ENCODE results near the gene PPP2R5C. TPM values are rescaled to one million over a fixed set of nuclear protein-coding genes. Genes with fewer than 3 reads are reported as not detected.

The PPP2R5C gene
- total and polyA plus RNA-seq, 12 donors = 66.8 to 257 (median 222) TPM

- ATAC-seq = no peak
- Histone ChIP-seq H3K4me1 (peaks cover 19 to 80% (median 69%) of the 10 kb centered on the region in 9 donors), H3K27ac (peak overlapping the region in 1 of 10 donors; percentile 3), H3K4me3 (no peak overlapping the region), H3K9me3 (no peaks in the 10 kb centered on the region), H3K36me3 (peaks cover 0 to 7% (median 0%) of the 10 kb centered on the region in 9 donors), H3K27me3 (no peaks in the 10 kb centered on the region)
- DNase-seq = no peak
- 76 to 78% methylated on average over 11 of the region's 11 CpGs for WGBS, 2 donors
- intact Hi-C loops (cut with DNase I) = no loop called here
- no peak for TF ChIP-seq CTCF (IDR thresholded peaks at IDR 0.05)
Observed at GRCh38 chr14:101839236-101839635, 77.7 kb downstream of the PPP2R5C start.

- 71 to 72% methylated on average over 6 of the region's 6 CpGs for WGBS, 2 donors
- no peaks in the 10 kb centered on the region for H3K27me3 ChIP-seq
- no peak overlapping the region for H3K4me3 ChIP-seq
- intact Hi-C loops (cut with DNase I) = loop anchor here in 3 of 10 donors (5.0 kb wide), 2 partner anchors 67 to 83 kb away; no protein-coding TSS in a partner anchor
- peak overlapping the region in 2 of 10 donors; percentile 3 to 31 for H3K27ac ChIP-seq
- H3K36me3 ChIP-seq = peaks cover 0 to 7% (median 0%) of the 10 kb centered on the region in 9 donors
- ATAC-seq = no peak
- no peaks in the 10 kb centered on the region for H3K9me3 ChIP-seq
- DNase-seq = no peak
- H3K4me1 ChIP-seq = peaks cover 19 to 80% (median 69%) of the 10 kb centered on the region in 9 donors
- TF ChIP-seq CTCF (IDR thresholded peaks at IDR 0.05) = no peak
Observed at GRCh38 chr14:101839661-101840060, 78.2 kb downstream of the PPP2R5C start.

- no peak for TF ChIP-seq CTCF (IDR thresholded peaks at IDR 0.05)
- Histone ChIP-seq H3K9me3 (no peaks in the 10 kb centered on the region), H3K36me3 (peaks cover 0 to 7% (median 0%) of the 10 kb centered on the region in 9 donors), H3K4me3 (no peak overlapping the region), H3K27me3 (no peaks in the 10 kb centered on the region), H3K27ac (no peak overlapping the region), H3K4me1 (peaks cover 8 to 80% (median 64%) of the 10 kb centered on the region in 9 donors)
- intact Hi-C loops (cut with DNase I) = loop anchor here in 3 of 10 donors (5.0 kb wide), 2 partner anchors 69 to 81 kb away; no protein-coding TSS in a partner anchor
- DNase-seq (no peak), ATAC-seq (no peak)
- WGBS, 2 donors = 77 to 80% methylated on average over 5 of the region's 5 CpGs
Observed at GRCh38 chr14:101840649-101841369, 79.3 kb downstream of the PPP2R5C start.

- peaks cover 0 to 7% (median 0%) of the 10 kb centered on the region in 9 donors for H3K36me3 ChIP-seq
- peaks cover 4 to 71% (median 47%) of the 10 kb centered on the region in 9 donors for H3K4me1 ChIP-seq
- no peaks in the 10 kb centered on the region for H3K27me3 ChIP-seq
- no peaks in the 10 kb centered on the region for H3K9me3 ChIP-seq
- no peak for ATAC-seq
- DNase-seq = no peak
- peak overlapping the region in 4 of 10 donors; percentile 5 to 60 (median 27) for H3K27ac ChIP-seq
- H3K4me3 ChIP-seq = no peak overlapping the region
- intact Hi-C loops (cut with DNase I) = loop anchor here in 3 of 10 donors (5.0 kb wide), 2 partner anchors 71 to 79 kb away; no protein-coding TSS in a partner anchor
- 62 to 69% methylated on average over 3 of the region's 3 CpGs for WGBS, 2 donors
- no peak for TF ChIP-seq CTCF (IDR thresholded peaks at IDR 0.05)
Observed at GRCh38 chr14:101843038-101843437, 81.5 kb downstream of the PPP2R5C start.

All from heart right ventricle (tissue), 16 donors.